ENCODE measurements around the gene P2RY6. TPM values are rescaled to one million over a fixed set of nuclear protein-coding genes. Genes with fewer than 3 reads are reported as not detected.

Gene P2RY6
- total and polyA plus RNA-seq, 2 of the 4 experiments (the other 2 are of a cell fraction): 0.44 TPM; not detected in 1

GRCh38 chr11:73229321-73229895 is 42.7 kb upstream of the P2RY6 start:
- no peaks in the 10 kb centered on the region for H3K36me3 ChIP-seq (ENCODE audit: control insufficient read depth, insufficient read depth, low read length)
- H3K4ac ChIP-seq (ENCODE audit: low read depth, low read length): no peak overlapping the region; the same call in 1 of the 2 replicates
- no CpG with 5 or more reads among the region's 11 CpGs for WGBS, 2 experiments (ENCODE audit: extremely low coverage in 2 of 2, insufficient read length in 1 of 2)
- no peak overlapping the region for H2BK5ac ChIP-seq (ENCODE audit: low read depth, low read length, poor library complexity, severe bottlenecking)
- peak overlapping the region; percentile 16 for H2AK9ac ChIP-seq (replicated peaks; ENCODE audit: low read depth, low read length, poor library complexity)
- H3K18ac ChIP-seq (ENCODE audit: low read depth, low read length): no peak overlapping the region
- no peak overlapping the region; the same call in 1 of the 2 replicates for H3K4me2 ChIP-seq (ENCODE audit: low read depth, low read length)
- no peak overlapping the region for H2BK120ac ChIP-seq (ENCODE audit: low read depth, low read length)
- ATAC-seq (ENCODE audit: low read depth) (peak; percentile 76), DNase-seq (no peak)
- no peak overlapping the region for H4K91ac ChIP-seq (ENCODE audit: insufficient read depth, low read depth, low read length)
- no peak overlapping the region for H3K56ac ChIP-seq (ENCODE audit: extremely low read depth, insufficient read depth, low read length)
- no peak overlapping the region for H3K27ac ChIP-seq (ENCODE audit: insufficient read depth, low read length)
- BruUV-seq (replicated peaks): no TSS peak
- no peak overlapping the region for H2BK20ac ChIP-seq (ENCODE audit: low read depth, low read length)
- peak overlapping the region; percentile 35; the same call in 1 of the 2 replicates for H2AK5ac ChIP-seq (ENCODE audit: low read depth, low read length)
- H4K20me1 ChIP-seq (ENCODE audit: insufficient read depth, low read length): no peaks in the 10 kb centered on the region
- no peaks in the 10 kb centered on the region for H3K9me1 ChIP-seq (ENCODE audit: insufficient read depth, low read length)
- no peaks in the 10 kb centered on the region for H3K9me3 ChIP-seq (ENCODE audit: control insufficient read depth, insufficient read depth, low read length)
- in situ Hi-C loops (cut with MboI; ENCODE audit: low sequenced_read_pairs): no loop called here
- H4K5ac ChIP-seq (ENCODE audit: low read depth, low read length): peak overlapping the region; percentile 15; the same call in 1 of the 2 replicates
- peak overlapping the region in 1 of 2 experiments; percentile 62; a peak in 1 of 4 replicates for H4K8ac ChIP-seq (ENCODE audit: low read depth in 2 of 2, low read length in 2 of 2)
- H3K27me3 ChIP-seq (ENCODE audit: control insufficient read depth, insufficient read depth, low read length): peaks cover 25% of the 10 kb centered on the region
- H3K14ac ChIP-seq (replicated peaks; ENCODE audit: low read depth, low read length): 0 out of 2 replicates have a peak overlapping the region, but pooled peaks have one; percentile 37
- CTCF ChIA-PET: no interaction called here
- POLR2A ChIA-PET (ENCODE audit: unreplicated experiment): no interaction called here
- dilution Hi-C loops (cut with HindIII; ENCODE audit: low sequenced_read_pairs, unreplicated experiment): no loop called here
- H3K4me1 ChIP-seq (ENCODE audit: control insufficient read depth, insufficient read depth, low read length): peaks cover 15% of the 10 kb centered on the region; the same call in 1 of the 2 replicates
- H2AFZ ChIP-seq (replicated peaks; ENCODE audit: low read length, poor library complexity): peak overlapping the region; percentile 83
- H2BK15ac ChIP-seq (ENCODE audit: low read depth, low read length): no peak overlapping the region
- TF ChIP-seq RAD21 (IDR thresholded peaks at IDR 0.05; ENCODE audit: low read length): no peak
- TF ChIP-seq CTCF (conservative IDR thresholded peaks at IDR 0.05; ENCODE audit: low read depth, low read length): no peak
- no peak for TF ChIP-seq CHD1 (IDR thresholded peaks at IDR 0.05; ENCODE audit: low read depth, low read length)
- TF ChIP-seq USF2 (IDR thresholded peaks at IDR 0.05; ENCODE audit: low read depth, low read length): no peak
- no peak for TF ChIP-seq MAFK (IDR thresholded peaks at IDR 0.05; ENCODE audit: low read depth, low read length)
- no peak for TF ChIP-seq CEBPB (IDR thresholded peaks at IDR 0.05; ENCODE audit: low read depth, low read length)
- no peak for TF ChIP-seq NFE2L2 (IDR thresholded peaks at IDR 0.05; ENCODE audit: low read depth, low read length)
- no peak for TF ChIP-seq RFX5 (IDR thresholded peaks at IDR 0.05; ENCODE audit: low read depth, low read length)
- TF ChIP-seq BHLHE40 (IDR thresholded peaks at IDR 0.05; ENCODE audit: low read depth, low read length): no peak
- TF ChIP-seq FOS (IDR thresholded peaks at IDR 0.05; ENCODE audit: low read depth, low read length): no peak
- no peak for TF ChIP-seq RCOR1 (IDR thresholded peaks at IDR 0.05; ENCODE audit: insufficient replicate concordance, low read length)
- TF ChIP-seq MXI1 (IDR thresholded peaks at IDR 0.05; ENCODE audit: borderline replicate concordance, low read depth, low read length): no peak
- H3K79me1 ChIP-seq (ENCODE audit: low read depth in 1 of 2, low read length in 2 of 2): no peaks in the 10 kb centered on the region
- no peak overlapping the region for H3K9ac ChIP-seq (ENCODE audit: low read depth, low read length)
- no peak overlapping the region for H3K23ac ChIP-seq (ENCODE audit: low read depth, low read length)
- intact Hi-C loops (cut with micrococcal nuclease): no loop called here
- no peak overlapping the region for H3K4me3 ChIP-seq (ENCODE audit: insufficient read depth, low read depth, low read length)

All from IMR-90 (cell line).